Cortex of kidney (tissue), 1 donor: ENCODE data around the gene CDO1.

Source experiments
- DNase-seq: peaks from one replicate; lab custom pipeline; 2025; lab: John Stamatoyannopoulos, UW

Gene CDO1

DNA sequence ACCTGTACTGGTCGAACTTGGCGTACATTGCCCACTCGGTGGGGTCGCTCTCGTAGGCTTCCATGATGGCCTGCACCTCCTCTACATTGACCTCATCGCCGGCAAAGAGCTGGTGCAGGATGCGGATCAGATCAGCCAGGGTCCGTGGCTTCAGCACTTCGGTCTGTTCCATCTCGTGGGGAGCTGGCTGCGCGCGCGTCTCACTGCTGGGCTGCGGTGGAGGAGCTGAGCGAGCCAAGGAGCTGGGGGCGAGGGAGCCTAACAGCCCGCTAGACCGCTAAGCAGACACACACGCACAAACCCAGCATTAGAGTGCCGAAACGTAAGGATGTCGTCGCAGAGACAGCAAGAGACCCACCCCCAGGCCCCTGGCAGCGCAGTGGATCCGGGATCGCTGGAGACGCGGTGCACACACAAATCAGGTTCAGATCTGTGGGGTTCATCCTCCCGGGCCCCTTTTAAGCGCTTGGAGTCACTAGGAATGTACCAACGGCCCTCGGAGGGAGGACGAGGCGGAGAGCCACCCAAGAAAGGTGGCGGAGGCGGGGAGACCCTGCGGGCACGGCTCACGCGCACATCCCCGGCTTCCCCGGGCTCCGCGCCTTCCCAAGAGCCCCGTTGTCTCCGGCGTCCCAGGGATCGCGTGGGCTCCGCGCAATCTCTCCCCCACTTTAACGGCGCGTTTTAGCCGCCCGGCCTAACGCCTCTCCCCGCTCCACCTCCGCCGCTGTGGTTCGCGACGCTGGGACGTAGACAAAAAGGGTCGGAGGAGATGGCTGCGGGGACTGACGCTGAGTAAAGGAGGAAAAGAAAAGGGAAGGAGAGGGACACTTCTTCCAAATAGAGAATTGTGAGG lies at the start of gene CDO1:
TSS of gene CDO1 (minus strand) at position 434 of the 856 bp plus-strand sequence. CDS start at position 172, 262 bp downstream.
- no peak for DNase-seq

DNA sequence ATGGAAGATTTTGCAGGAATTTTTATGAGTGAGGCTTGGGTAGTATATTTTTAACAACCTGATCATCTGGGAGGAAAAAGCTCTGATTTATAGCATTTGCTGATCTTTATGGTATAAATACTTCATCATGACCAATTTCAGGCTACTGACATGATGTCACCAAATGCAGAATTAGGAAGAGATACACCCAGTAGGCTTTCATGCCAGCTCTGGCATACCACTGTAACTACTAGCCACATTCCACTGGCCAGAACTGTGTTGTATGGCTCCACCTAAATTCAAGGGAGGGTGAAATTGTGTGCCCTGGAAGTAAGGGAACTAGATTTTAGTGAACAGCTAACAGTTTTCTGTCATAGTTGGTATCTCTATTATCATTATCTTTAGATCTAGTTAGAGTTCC lies 42.9 kb upstream of the CDO1 start:
- DNase-seq: no peak

DNA sequence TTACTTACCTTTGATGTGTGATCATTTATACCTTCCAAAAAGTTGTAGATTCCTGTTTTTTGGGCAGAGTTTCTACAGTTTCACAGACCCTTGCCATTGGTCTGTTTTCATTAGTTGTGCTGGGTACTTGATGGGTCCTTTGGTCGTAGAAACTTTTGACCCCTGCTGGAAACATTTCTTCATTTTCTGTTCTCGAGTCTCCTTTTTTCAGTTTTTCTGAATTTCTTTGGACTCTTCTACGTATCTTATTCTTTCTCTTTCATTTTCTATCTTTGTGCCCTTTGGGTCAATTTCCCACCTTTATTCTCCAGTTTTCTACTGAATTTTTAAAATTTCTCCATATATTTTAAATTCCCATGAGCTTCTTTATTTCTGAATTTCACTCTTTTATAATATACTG lies 41.9 kb upstream of the CDO1 start:
- DNase-seq: no peak

DNA sequence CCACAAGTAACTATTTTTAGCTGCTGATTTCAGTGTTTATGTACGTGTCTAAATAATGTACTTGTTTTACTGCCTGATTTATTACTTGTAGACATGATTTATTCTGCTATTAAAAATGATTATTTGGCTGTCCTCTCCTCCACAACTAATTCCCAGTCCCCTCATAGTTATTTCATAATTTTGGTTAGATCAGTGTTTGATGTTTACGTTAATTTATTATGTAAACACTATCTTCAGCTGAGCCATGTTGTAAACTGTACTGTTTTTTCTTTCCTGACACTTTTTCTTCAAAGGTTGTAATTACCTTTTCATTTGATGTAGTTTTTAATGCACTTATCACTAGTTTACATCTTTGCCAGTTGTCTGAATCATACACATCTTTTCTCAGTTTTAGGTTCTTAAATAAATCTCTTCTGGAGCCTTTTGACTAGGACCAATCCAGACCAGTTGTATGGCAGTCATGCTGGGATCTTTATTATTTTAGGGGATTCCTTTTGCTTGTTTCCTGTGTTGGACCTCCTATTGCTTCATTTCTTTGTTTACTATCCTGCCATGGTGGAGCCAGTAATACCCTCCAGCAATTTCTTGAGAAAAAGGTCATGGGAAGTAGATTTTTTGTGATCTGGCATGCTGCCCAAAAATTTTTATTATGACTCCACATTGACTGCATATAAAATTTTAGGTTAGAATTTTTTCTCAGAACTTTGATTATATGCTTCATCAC lies 41.3 kb upstream of the CDO1 start:
- no peak for DNase-seq

DNA sequence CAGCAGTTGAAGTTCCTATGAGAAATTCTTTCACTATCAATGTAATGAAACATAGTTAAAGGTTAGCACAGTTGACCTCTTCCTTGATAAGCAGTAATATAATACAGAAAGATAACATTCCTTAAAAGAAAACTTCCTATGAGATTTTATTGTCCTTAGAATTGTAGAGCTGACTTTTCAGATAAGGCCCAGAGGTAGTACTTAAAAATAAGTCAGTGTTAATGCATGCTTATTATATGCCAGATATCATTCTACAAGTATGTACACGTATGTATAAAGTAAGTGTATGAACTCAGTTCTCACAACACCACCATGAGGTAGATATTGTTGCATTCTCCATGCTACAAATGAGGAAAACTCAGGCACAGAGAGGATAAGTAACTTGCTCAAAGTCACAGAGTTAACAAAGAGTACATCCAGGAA lies 40.6 kb upstream of the CDO1 start:
- no peak for DNase-seq

DNA sequence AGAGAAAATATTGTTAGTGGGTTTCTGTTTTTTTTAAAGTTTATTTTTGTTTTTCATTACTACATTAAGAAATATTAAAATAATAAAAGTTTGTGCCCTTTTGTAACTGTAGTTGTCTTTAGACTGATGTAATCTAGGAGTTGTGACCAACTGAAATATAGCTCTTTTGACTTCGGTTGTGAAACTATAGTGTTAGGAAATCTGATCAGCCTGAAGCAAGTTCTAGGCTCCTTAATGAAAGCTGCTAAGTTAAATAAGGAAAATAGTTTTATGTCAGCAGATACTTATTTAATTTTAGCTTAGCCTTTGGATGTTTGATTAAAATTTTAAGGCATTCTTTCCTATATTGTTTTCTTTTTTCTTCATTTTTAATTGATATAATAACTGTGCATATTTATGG lies 39.5 kb upstream of the CDO1 start:
- DNase-seq: no peak

DNA sequence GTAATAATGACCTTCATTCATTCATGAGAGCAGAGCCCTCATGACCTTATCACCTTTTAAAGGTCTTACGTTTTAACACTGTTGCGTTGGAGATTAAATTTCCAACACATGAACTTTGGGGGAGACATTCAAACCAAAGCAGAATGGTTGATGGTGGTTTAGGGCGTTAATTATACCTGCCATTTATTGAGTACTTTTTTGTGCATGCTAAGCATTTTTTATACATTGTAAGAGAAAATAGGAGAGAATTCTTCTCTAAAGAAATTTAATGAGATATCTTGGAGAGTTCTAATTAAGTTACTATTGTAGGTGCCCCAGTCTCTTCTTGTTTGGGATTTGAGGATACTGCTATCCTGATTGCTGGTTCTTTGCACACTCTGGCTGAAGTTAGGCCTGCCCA lies 37.7 kb upstream of the CDO1 start:
- DNase-seq: no peak

DNA sequence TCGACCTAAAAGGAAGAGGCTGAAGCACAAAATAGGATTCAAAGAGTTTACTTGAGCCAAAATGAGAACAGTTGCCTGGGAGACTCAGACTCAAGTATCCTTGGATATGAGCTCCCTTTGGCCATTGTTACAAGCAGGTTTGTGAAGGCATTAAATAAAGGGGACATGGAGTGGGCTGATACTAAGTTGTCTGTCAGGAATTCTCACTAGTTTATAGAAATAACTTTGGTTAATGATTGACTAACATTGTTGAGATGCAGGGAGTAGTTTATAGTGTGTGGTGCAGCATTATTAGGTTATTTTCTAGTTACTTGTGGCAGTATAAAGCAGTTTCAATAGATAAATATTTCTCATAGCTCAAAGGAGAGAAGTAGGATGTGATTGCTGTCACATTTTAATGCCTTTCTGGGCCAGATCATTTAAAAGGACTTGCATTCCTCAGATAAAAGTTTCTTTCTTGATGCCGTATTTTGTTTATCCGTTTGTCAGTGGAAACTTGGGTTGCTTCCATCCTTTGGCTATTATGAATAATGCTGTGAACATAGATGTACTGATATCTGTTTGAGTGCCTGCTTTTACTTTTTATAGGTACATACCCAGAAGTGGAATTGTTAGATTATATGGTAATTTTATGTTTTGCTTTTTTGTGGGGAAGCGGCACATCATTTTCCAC lies 34.4 kb upstream of the CDO1 start:
- no peak for DNase-seq

DNA sequence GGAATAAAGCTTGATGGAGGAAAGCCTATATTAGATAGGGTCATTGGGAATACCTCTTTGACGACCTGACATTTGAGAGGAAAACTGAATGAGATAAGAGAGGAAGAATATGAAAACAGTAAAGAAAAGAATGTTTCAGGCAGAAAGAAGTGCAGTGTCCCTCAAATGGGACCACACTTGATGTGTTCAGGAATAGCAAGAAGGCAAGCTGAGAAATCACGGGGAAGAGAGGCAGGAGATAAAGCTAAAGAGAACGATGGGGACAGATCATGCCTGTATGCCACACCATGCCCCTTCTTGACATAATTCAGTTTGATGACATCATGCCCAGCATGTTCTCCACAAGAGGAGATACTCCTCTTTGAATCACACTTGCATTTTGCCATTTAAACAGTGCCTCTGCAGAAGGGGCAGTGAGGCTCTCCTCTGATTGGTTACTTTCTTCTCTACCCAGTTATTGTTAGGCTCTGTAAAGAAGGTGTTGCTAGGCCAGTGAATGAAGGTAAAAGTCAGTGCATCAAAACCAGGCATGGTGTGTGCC lies 32.9 kb upstream of the CDO1 start:
- DNase-seq: no peak

DNA sequence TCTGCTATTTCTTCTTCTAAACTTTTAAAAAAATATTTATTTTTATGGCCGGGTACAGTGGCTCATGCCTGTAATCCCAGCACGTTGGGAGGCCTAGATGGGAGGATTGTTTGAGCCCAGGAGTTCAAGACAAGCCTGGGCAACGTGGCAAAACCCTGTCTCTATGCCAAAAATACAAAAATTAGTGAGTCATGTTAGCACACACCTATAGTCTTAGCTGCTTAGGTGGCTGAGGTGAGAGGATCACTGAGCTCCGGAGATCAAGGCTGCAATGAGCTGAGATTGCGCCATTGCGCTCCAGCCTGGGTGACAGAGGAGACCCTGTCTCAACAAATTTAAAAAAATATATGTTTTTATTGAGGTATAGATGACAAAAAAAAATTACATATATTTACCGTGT lies 30.8 kb upstream of the CDO1 start:
- no peak for DNase-seq

DNA sequence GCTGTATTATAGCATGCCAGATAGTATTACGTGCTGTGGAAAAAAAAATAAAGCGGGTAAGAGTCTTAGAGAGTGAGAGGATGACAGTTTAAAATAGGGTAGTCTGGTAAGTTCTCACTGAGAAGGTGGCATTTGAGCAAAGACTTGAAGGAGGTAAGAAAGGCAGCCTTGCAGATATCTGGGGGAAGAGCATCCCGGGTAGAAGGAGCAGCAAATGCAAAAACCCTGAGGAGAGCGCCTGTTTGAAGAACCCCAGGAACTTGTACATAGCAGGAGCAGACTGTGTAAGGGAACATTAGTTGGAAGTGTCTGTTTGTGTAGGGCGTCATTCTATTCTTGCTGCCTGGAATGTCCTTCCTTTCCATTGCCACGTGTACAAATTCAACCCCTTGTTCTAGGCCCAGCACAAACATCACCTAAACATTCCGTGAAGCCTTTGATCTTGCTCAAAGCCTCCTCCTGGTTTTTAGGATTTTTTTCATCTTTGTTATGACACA lies 27.9 kb upstream of the CDO1 start:
- no peak for DNase-seq

DNA sequence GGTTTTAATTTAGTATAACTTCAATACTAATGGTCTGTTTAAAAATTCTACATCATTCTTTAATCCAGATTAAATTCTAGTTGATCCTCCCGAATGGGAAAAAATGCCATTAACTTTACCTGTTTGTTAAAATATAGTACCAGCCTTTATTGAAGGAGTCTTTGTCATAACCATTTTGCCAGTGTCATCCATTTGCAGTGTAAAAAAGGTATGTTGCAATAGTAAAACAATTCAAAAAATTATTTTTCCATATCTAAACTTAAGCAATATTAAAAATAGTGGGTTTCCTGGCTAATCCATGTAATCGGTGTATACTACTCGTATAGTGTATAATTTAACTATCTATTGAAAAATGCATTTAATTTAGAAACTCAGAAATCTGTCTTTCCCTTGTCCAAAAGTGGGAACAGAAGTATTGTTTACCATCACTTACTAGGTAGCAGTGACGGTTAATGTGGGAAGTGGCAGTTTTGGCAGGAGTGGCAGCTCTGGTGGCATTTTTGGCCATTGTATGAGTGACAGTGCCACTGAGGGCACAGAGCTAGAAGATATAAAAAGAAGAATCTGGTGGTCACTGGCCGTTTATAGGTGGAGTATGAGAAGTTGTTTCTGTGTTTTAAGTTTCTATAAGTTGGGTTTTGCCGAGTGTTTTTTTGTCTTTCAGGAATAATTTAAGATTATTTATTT lies 27.1 kb upstream of the CDO1 start:
- DNase-seq: no peak

DNA sequence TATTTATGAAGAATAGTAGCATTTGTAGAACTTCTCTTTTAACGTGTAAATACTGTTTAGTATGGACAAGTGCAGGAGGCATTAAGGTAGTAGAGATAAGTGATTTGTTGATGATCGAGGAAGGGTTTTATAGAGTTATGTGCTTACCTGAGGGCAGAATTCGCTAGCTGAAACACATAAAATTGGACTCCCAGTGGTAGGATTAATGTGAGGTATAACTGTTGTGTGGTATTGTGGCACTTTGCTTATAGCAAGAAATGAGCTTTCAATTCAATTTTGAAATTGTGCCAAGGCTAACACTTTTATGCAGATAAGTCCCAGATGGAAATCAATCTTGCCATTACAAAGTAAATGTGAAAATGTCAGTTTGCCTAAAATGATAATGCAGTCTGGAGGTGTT lies 26.5 kb upstream of the CDO1 start:
- no peak for DNase-seq

DNA sequence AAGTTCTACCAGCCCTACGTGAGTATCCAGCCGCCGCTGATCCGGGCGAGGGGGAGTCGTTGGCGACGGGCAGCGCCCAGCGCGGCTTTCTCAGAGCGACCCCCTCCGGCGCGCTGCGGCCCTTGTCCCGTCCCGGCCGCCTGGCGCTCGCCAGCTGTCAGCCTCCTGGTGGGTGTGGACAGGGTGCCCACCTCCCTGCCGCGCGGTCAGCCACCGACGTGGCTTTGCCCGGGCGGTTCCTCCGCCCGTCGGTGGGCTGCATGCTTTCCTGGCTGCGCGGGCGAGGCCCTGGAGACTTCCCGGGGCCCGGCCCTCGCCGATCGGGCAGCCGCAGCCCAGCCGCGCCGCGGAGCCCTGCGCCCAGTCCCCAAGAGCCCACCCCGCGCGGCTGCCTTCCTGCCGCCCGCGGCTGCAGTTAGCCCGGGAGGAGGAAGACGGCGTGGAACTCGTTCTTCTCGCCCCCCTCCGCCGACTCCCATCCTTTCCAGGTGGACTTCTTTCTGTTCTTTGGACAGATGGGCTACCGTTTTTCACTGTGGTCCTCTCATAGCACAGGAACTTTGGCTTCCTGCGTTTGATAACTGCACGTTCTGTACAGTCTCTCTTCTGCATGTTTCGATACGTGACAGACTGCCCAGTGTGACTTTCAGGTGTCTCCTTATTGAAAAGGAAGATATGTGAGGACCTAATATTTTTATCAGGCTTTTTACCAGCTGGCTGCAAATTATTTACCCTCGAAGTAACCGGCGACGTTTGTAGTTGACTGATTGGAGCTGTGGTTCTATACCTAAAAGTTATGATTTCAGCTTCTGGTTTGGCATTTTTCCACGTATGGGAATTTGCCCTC lies 25.9 kb upstream of the CDO1 start:
- no peak for DNase-seq

DNA sequence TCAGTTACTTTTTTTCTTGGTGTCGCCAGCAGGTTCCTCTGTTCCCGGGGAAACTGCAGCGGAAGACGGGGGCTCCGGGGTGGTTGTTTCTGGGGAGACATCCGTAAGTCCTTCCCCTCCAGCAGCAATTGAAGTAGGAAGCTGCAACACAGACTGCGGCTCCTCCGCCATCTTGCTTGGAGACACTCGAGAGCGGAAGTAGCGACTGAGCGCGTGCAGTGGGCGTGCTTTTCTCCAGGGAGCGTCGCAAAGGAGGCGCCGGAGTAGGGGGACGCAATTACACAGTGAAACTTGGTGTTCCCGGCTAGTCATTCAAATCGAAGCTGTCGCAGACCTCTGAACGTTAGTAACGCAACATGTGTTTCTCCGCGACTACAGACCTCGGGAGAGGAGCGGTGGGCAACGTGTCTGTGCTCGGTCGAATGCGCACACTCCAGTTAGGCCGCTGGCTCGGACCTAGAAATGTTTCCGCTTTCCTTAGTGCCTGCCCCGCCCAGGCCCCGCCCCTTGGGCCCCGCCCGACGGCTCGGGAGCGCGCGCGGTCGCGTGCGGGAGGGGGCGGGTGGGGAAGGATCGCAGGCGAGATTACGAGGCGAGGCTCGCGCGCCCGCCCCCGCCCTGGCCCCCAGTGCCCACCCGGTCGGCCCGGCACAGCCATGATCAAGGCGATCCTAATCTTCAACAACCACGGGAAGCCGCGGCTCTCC lies 25.1 kb upstream of the CDO1 start, which contains the start of the genes AP3S1 and ATG12:
TSS of gene AP3S1 (plus strand) at position 554 of the 707 bp plus-strand sequence. CDS start at position 657, 103 bp downstream.
TSS of gene ATG12 (minus strand) at position 184 of the 707 bp plus-strand sequence. CDS start at position 171, 13 bp downstream.
- peak; percentile 42 for DNase-seq

DNA sequence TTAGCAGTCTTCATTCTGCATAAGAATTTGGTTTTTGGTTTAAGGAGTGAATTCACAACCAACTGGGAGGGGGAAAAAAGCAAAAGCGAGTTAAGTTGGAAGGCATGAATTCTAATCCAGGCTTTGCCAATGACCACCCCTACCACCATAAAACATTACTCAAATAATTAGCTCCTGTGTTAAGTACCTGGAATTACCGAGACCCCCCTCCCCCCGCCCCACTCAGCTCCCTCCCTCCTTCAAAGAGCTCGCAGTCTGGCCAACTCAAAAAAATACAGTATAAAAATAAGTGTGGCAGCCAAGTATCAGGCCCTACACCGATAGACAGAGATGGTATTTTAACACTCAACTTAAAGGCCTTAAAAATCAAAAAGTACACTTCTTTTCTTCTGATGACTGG lies 24.4 kb upstream of the CDO1 start:
- no peak for DNase-seq

DNA sequence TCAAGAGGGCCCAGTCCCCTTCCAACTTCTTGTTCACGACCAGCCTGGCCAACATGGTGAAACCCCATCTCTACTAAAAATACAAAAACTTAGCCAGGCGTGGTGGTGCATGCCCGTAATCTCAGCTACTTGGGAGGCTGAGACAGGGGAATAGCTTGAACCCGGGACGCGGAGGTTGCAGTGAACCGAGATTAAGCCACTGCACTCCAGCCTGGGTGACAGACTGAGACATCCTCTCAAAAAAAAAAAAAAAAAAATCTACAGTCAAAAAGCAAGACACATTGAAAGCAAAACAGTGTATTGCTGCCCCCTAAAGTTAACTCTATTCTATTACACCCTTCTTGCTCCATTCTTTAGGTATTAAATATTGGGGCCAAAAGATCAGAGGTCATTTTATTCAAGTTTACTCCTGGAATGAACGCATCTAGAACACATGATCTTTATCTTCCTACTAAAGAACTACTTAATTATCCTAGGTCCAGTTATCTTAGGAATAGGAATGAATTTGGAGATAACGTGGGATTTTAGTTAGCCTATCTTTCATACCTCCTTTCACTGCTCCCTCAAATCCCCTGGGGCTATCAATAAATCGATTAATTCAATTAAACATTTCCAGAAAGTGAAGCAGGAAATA lies 22.5 kb upstream of the CDO1 start:
- DNase-seq: no peak

DNA sequence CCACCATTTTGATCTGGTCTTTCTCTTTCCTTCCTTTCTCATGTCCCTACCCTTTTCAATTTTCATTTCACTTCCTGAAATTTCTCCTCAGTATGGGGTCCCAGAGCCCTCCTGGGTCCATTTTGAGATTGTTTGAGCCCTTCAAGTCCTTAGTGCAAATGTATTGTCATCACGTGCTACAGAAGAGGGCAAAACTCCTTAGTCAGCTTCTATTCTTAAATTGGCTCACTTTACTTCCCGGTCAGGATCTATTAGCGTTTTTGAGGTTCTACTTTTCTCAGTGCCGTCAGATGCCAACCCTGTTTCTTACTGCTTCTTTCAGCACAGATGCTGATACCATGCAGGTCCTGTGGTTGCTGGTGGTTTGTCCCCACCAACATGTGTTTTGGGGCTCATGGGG lies 19.0 kb upstream of the CDO1 start:
- DNase-seq: no peak

DNA sequence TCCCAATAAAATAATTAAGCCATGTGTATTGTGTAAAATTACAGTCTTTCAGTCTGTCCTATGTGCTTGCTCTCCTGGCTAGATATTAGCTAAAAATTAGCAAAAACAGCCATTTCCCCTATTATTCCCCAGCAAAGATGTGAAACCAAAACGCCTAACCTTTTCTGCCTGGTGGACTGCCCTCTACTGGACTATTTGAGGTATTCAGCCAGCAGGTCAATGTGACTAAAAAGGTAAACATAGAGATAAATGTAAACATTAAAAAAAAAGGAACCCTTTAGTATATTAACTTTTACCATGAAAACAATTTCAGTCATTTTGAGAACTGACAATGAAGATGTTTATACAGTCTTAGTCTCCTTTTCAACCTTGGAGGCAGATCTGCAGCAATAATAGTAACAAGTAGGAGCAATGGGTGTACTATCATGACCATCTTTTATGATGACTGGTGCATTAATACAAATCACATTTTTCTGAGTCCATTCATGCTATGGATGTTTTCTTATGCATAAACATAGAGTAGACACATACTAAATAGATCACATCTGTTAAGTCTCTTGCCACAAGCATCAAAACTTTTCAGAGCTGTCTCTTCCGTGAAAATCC lies 14.8 kb upstream of the CDO1 start:
- DNase-seq: no peak
